Fibroblast of lung (primary cell): Measurements from ENCODE around the gene GRSF1.

Experiments used
- EZH2 ChIP-seq: IDR thresholded peaks from 2 replicates; pipeline ENCODE4 v1.5.1; 2012; ENCODE audit warnings: low read length, control low read depth, mild to moderate bottlenecking; ENCODE audit errors: missing control alignments
- TF ChIP-seq, protein P1 (sequence below), 2 donors: IDR thresholded peaks in 1 of 2; conservative IDR thresholded peaks in 1 of 2; 1 replicate in 1 of 2; 2 replicates in 1 of 2; pipeline ENCODE4 v1.5.1; 2011 to 2012; ENCODE audit warnings: low read length in 2 of 2, control low read depth in 1 of 2, inconsistent platforms in 1 of 2, low read depth in 1 of 2, mild to moderate bottlenecking in 1 of 2

DNA sequence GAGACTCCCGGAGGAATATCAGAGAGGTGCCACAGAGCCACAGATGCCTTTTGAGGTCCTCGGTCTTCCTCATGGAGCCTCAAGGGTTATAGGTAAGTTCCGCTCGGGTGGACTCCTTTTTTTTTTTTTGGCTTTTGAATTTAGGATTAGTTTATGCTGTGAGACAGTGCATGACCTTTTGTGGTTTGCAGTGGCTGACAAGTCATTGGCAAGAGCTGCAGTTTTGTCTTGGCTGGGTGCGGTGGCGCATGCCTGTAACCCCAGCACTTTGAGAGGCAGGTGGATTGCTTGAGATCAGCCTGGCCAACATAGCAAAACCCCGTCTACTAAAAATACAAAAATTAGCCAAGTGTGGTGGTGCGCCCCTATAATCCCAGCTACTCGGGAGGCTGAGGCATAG lies 4.5 kb upstream of the GRSF1 start:
- TF ChIP-seq, protein P1, sequence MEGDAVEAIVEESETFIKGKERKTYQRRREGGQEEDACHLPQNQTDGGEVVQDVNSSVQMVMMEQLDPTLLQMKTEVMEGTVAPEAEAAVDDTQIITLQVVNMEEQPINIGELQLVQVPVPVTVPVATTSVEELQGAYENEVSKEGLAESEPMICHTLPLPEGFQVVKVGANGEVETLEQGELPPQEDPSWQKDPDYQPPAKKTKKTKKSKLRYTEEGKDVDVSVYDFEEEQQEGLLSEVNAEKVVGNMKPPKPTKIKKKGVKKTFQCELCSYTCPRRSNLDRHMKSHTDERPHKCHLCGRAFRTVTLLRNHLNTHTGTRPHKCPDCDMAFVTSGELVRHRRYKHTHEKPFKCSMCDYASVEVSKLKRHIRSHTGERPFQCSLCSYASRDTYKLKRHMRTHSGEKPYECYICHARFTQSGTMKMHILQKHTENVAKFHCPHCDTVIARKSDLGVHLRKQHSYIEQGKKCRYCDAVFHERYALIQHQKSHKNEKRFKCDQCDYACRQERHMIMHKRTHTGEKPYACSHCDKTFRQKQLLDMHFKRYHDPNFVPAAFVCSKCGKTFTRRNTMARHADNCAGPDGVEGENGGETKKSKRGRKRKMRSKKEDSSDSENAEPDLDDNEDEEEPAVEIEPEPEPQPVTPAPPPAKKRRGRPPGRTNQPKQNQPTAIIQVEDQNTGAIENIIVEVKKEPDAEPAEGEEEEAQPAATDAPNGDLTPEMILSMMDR (conservative IDR thresholded peaks at IDR 0.05 in 1 of 2, IDR thresholded peaks at IDR 0.05 in 1 of 2; ENCODE audit: low read depth in 1 of 2, low read length in 2 of 2): no peak
- no peak for TF ChIP-seq EZH2
